ENCODE measurements around the gene NUTM1.
"Not testable (repeated sequence)": the region's sequence is repeated elsewhere in the genome, so short reads cannot be mapped to it uniquely, and the experiment has no call there.

NUTM1 gene

DNA sequence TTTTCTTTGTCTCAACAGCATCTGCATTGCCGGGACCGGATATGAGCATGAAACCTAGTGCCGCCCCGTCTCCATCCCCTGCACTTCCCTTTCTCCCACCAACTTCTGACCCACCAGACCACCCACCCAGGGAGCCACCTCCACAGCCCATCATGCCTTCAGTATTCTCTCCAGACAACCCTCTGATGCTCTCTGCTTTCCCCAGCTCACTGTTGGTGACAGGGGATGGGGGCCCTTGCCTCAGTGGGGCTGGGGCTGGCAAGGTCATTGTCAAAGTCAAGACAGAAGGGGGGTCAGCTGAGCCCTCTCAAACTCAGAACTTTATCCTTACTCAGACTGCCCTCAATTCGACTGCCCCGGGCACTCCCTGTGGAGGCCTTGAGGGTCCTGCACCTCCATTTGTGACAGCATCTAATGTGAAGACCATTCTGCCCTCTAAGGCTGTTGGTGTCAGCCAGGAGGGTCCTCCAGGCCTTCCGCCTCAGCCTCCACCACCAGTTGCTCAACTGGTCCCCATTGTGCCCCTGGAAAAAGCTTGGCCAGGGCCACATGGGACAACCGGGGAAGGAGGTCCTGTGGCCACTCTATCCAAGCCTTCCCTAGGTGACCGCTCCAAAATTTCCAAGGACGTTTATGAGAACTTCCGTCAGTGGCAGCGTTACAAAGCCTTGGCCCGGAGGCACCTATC is 5.0 kb downstream of the NUTM1 start:
- TF ChIP-seq CTCF (conservative IDR thresholded peaks at IDR 0.05; ENCODE audit: low read depth, low read length), result no peak
- H3K4me3 ChIP-seq (ENCODE audit: low read depth, low read length), result no peak overlapping the region
- no peak for DNase-seq (ENCODE audit: low read depth)

- no peak overlapping the region for H3K4me3 ChIP-seq (ENCODE audit: low read depth, low read length)
- DNase-seq (ENCODE audit: low read depth), result no peak
- TF ChIP-seq CTCF (conservative IDR thresholded peaks at IDR 0.05; ENCODE audit: low read depth, low read length), result no peak
Observed at GRCh38 chr15:34348735-34349300, 5.7 kb downstream of the NUTM1 start.

GRCh38 chr15:34349769-34350168 is 6.7 kb downstream of the NUTM1 start:
- no peak for TF ChIP-seq CTCF (conservative IDR thresholded peaks at IDR 0.05; ENCODE audit: low read depth, low read length)
- H3K4me3 ChIP-seq (ENCODE audit: low read depth, low read length), result no peak overlapping the region
- no peak for DNase-seq (ENCODE audit: low read depth)

DNA sequence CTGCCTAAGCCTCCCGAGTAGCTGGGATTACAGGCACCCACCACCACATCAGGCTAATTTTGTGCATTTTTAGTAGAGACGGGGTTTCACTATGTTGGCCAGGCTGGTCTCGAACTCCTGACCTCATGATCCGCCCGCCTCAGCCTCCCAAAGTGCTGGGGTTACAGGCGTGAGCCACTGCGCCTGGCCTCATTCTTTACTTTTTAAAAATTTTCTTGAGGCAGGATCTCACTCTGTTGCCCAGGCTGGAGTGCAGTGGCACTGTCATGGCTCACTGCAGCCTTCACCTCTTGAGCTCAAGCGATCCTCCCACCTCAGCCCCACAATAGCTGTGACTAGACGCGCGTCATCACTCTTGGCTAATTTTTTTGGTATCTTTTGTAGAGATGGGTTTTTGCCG is 9.9 kb downstream of the NUTM1 start:
- not testable (repeated sequence) for DNase-seq (ENCODE audit: low read depth)

DNA sequence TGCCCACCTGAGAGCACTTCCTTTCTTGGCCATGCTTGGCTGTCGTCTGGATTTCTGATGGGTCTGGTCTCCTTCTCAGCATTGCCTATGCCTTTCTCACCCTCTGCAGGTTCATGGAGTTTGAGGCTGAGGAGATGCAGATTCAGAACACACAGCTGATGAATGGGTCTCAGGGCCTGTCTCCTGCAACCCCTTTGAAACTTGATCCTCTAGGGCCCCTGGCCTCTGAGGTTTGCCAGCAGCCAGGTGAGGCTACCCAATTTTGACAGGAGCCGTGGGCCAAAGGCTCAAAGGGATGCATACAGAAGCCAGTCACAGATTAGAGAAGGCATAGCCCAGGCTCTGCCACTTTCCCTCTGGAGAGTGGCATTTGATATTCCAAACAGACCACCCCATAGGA is 10.5 kb downstream of the NUTM1 start:
- H3K4me3 ChIP-seq (ENCODE audit: low read depth, low read length), result no peak overlapping the region
- no peak for DNase-seq (ENCODE audit: low read depth)
- no peak for TF ChIP-seq CTCF (conservative IDR thresholded peaks at IDR 0.05; ENCODE audit: low read depth, low read length)

More for the DNA sequence above, 9.9 kb downstream of the NUTM1 start:
- H3K4me3 ChIP-seq (ENCODE audit: low read depth, low read length), result not testable (repeated sequence)

- no peak overlapping the region for H3K4me3 ChIP-seq (ENCODE audit: low read depth, low read length)
- TF ChIP-seq CTCF (conservative IDR thresholded peaks at IDR 0.05; ENCODE audit: low read depth, low read length), result no peak
- no peak for DNase-seq (ENCODE audit: low read depth)
Observed at GRCh38 chr15:34354286-34354685, 11.2 kb downstream of the NUTM1 start.

DNA sequence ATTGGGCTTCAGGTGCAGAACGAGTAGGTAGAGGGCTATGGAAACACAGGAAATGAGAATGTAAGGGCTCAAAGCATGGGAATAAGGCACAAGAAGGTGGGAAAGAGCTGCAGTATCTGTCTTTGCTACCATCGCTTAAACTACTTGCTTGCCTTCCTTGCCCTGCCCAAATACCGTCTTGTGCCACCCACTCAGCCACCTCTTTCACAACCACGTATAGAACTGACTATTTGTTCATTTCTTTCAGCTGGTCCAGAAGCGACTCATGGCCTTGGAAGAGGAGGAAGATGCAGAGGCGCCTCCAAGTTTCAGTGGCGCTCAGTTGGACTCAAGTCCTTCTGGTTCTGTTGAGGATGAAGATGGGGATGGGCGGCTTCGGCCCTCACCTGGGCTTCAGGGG is 12.1 kb downstream of the NUTM1 start:
- DNase-seq (ENCODE audit: low read depth), result no peak
- no peak overlapping the region for H3K4me3 ChIP-seq (ENCODE audit: low read depth, low read length)
- no peak for TF ChIP-seq CTCF (conservative IDR thresholded peaks at IDR 0.05; ENCODE audit: low read depth, low read length)

All from choroid plexus epithelial cell (primary cell).